H1 (cell line): ENCODE data around the gene CRHR1. TPM values are rescaled to one million over a fixed set of nuclear protein-coding genes. Genes with fewer than 3 reads are reported as not detected.

Source experiments
- CTCF ChIA-PET: fragments of 300-600 bp; sonication (Branson Sonifier 250); formaldehyde crosslinking; loops from one replicate; lab custom pipeline; 2021; ENCODE audit not compliant: partially characterized antibody; lab: Charles Lee
- POLR2A ChIA-PET: fragments of 300-600 bp; sonication (Branson Sonifier 250); formaldehyde crosslinking; loops from one replicate; lab custom pipeline; 2021; ENCODE audit warnings: inconsistent platforms; ENCODE audit not compliant: partially characterized antibody; lab: Charles Lee
- DNase-seq, 2 experiments: peaks; one replicate each; pipeline versions ENCODE4 v3.0.0 to v3.0.0-alpha.2; 2010 to 2022; ENCODE audit warnings: low spot score in 2 of 2, low read depth in 1 of 2, mixed read lengths in 1 of 2
- FAIRE-seq: peaks from 2 replicates; lab custom pipeline; 2011; peaks lifted over from hg19 to GRCh38; lab: Jason Lieb, UNC
- H2AFZ ChIP-seq: 2 replicates; pipeline ENCODE4 v1.8.1; 2012; ENCODE audit warnings: low read length, inconsistent platforms
- H2AK5ac ChIP-seq: 2 replicates; pipeline ENCODE4 v1.6.1; 2013; ENCODE audit warnings: low read depth, low read length
- H2BK120ac ChIP-seq: replicated peaks from 2 replicates; pipeline ENCODE3; 2013; ENCODE audit warnings: low read depth, low read length, inconsistent platforms
- H2BK12ac ChIP-seq: 2 replicates; pipeline ENCODE4 v1.6.1; 2013; ENCODE audit warnings: low read depth, low read length
- H2BK15ac ChIP-seq: 2 replicates; pipeline ENCODE4 v1.6.1; 2013; ENCODE audit warnings: low read length
- H2BK20ac ChIP-seq: 2 replicates; pipeline ENCODE4 v1.6.1; 2013; ENCODE audit warnings: low read length
- H2BK5ac ChIP-seq: 2 replicates; pipeline ENCODE4 v1.6.1; 2013; ENCODE audit warnings: low read depth, low read length
- H3K14ac ChIP-seq: 2 replicates; pipeline ENCODE4 v1.6.1; 2013; ENCODE audit warnings: inconsistent platforms; ENCODE audit not compliant: insufficient read length
- H3K18ac ChIP-seq: 2 replicates; pipeline ENCODE4 v1.6.1; 2013; ENCODE audit warnings: low read length; ENCODE audit errors: extremely low read depth
- H3K23ac ChIP-seq: 2 replicates; pipeline ENCODE4 v1.6.1; 2013; ENCODE audit warnings: inconsistent platforms; ENCODE audit not compliant: insufficient read length
- H3K23me2 ChIP-seq: 2 replicates; pipeline ENCODE4 v1.6.1; 2013; ENCODE audit warnings: low read depth, low read length
- H3K27ac ChIP-seq: 2 replicates; pipeline ENCODE4 v1.6.1; 2011; ENCODE audit warnings: low read depth, low read length, inconsistent platforms
- H3K27me3 ChIP-seq, 4 experiments: replicated peaks in 1 of 4; 1 replicate in 1 of 4; 2 replicates in 3 of 4; pipeline versions ENCODE4 v1.6.1 to v1.8.1; 2011 to 2013; ENCODE audit warnings: low read length in 3 of 4, mild to moderate bottlenecking in 3 of 4, inconsistent platforms in 2 of 4, mixed read lengths in 2 of 4, moderate library complexity in 1 of 4; ENCODE audit not compliant: control insufficient read depth in 3 of 4, insufficient read depth in 3 of 4; ENCODE audit errors: extremely low read depth in 1 of 4
- H3K36me3 ChIP-seq, 4 experiments: 2 replicates each; pipeline versions ENCODE4 v1.6.1 to v1.8.1; 2011 to 2013; ENCODE audit warnings: mild to moderate bottlenecking in 4 of 4, low read length in 3 of 4, moderate library complexity in 2 of 4, control low read depth in 1 of 4, inconsistent platforms in 1 of 4; ENCODE audit not compliant: insufficient read depth in 4 of 4, control insufficient read depth in 2 of 4
- H3K4ac ChIP-seq: replicated peaks from 2 replicates; pipeline ENCODE3; 2013; ENCODE audit warnings: low read length, low read depth, mixed read lengths, inconsistent platforms; ENCODE audit not compliant: insufficient read length
- H3K4me1 ChIP-seq, 4 experiments: replicated peaks in 1 of 4; 1 replicate in 1 of 4; 2 replicates in 3 of 4; pipeline versions ENCODE4 v1.6.1 to v1.8.1; 2011 to 2013; ENCODE audit warnings: low read length in 3 of 4, inconsistent platforms in 2 of 4, mixed read lengths in 1 of 4; ENCODE audit not compliant: insufficient read depth in 4 of 4, control insufficient read depth in 3 of 4
- H3K4me2 ChIP-seq, 2 experiments: 2 replicates each; pipeline versions ENCODE4 v1.6.1 to v1.8.1; 2011 to 2013; ENCODE audit warnings: low read depth in 2 of 2, low read length in 2 of 2, control low read depth in 1 of 2, inconsistent platforms in 1 of 2, mild to moderate bottlenecking in 1 of 2; ENCODE audit not compliant: insufficient read depth in 1 of 2
- H3K4me3 ChIP-seq, 4 experiments: fragments of 200-600, 300-600 bp in 1 of 4; sonication (generic), shearing (Covaris generic), sonication (Bioruptor Twin) in 1 of 4; 2 replicates each; pipeline versions ENCODE4 v1.5.1 to v1.8.1; 2011 to 2016; ENCODE audit warnings: low read length in 4 of 4, low read depth in 3 of 4, control low read depth in 2 of 4, inconsistent platforms in 2 of 4, mild to moderate bottlenecking in 2 of 4, mixed read lengths in 1 of 4, moderate library complexity in 1 of 4; ENCODE audit not compliant: insufficient read depth in 2 of 4; ENCODE audit errors: extremely low read depth in 1 of 4
- H3K56ac ChIP-seq: replicated peaks from 2 replicates; pipeline ENCODE3; 2013; ENCODE audit warnings: low read depth, mild to moderate bottlenecking, mixed read lengths, low read length, inconsistent platforms; ENCODE audit not compliant: insufficient read length
- H3K79me1 ChIP-seq: 2 replicates; pipeline ENCODE4 v1.6.1; 2013; ENCODE audit warnings: low read depth, low read length, control low read depth
- H3K79me2 ChIP-seq, 2 experiments: 2 replicates each; pipeline versions ENCODE4 v1.6.1 to v1.8.1; 2012 to 2013; ENCODE audit warnings: low read length in 2 of 2, mild to moderate bottlenecking in 2 of 2, inconsistent platforms in 1 of 2; ENCODE audit not compliant: insufficient read depth in 2 of 2, control insufficient read depth in 1 of 2
- H3K9ac ChIP-seq, 4 experiments: replicated peaks in 1 of 4; 1 replicate in 1 of 4; 2 replicates in 3 of 4; pipeline versions ENCODE4 v1.6.1 to v1.8.1; 2011 to 2013; ENCODE audit warnings: low read depth in 3 of 4, low read length in 3 of 4, control low read depth in 2 of 4, mild to moderate bottlenecking in 2 of 4, moderate library complexity in 2 of 4, inconsistent platforms in 1 of 4; ENCODE audit errors: extremely low read depth in 1 of 4
- H3K9me3 ChIP-seq, 2 experiments: 2 replicates each; pipeline versions ENCODE4 v1.6.1 to v1.8.1; 2012 to 2013; ENCODE audit warnings: mild to moderate bottlenecking in 2 of 2, moderate library complexity in 2 of 2, control low read depth in 1 of 2, inconsistent platforms in 1 of 2, low read depth in 1 of 2, low read length in 1 of 2, mixed read lengths in 1 of 2; ENCODE audit not compliant: insufficient read depth in 2 of 2
- H4K20me1 ChIP-seq, 2 experiments: replicated peaks in 1 of 2; 2 replicates each; pipeline versions ENCODE3 to v1.8.1; 2011 to 2013; ENCODE audit warnings: inconsistent platforms in 2 of 2, low read length in 2 of 2, mild to moderate bottlenecking in 1 of 2; ENCODE audit not compliant: insufficient read depth in 2 of 2, control insufficient read depth in 1 of 2
- H4K5ac ChIP-seq: 2 replicates; pipeline ENCODE4 v1.6.1; 2013; ENCODE audit warnings: low read length, low read depth, mixed read lengths, inconsistent platforms; ENCODE audit not compliant: insufficient read length
- H4K8ac ChIP-seq: 2 replicates; pipeline ENCODE4 v1.8.0; 2013; ENCODE audit warnings: mild to moderate bottlenecking, moderate library complexity, low read length, inconsistent platforms; ENCODE audit not compliant: insufficient read depth; ENCODE audit errors: extremely low read depth
- H4K91ac ChIP-seq: replicated peaks from 2 replicates; pipeline ENCODE3; 2013; ENCODE audit warnings: low read length, mixed read lengths, inconsistent platforms; ENCODE audit not compliant: insufficient read length
- NANOG ChIP-seq: IDR thresholded peaks from 2 replicates; pipeline ENCODE4 v1.6.1; 2011; ENCODE audit warnings: low read length, low read depth, mild to moderate bottlenecking, inconsistent platforms; ENCODE audit not compliant: insufficient read depth, poor library complexity, severe bottlenecking
- WGBS, 2 experiments: shearing (Covaris generic) in 1 of 2; methylation state at CpG; one replicate each; pipeline versions ENCODE4 v1.1.6 to v1.1.7; 2013 to 2015; ENCODE audit warnings: low lambda C conversion rate in 2 of 2, mixed read lengths in 2 of 2, inconsistent platforms in 1 of 2, low coverage in 1 of 2, missing lambda C conversion rate in 1 of 2; ENCODE audit not compliant: insufficient replicate concordance in 2 of 2, insufficient coverage in 1 of 2, insufficient read length in 1 of 2; ENCODE audit errors: extremely low coverage in 1 of 2, missing lambda C conversion rate in 1 of 2; 5-methylcytosine and 5-hydroxymethylcytosine counted together
- polyA plus RNA-seq, 7 experiments: library from polyadenylated mRNA; depleted of rRNA in 3 of 7; stranded (reverse) in 5 of 7; unstranded in 2 of 7; fragments of >200 nt in 5 of 7; fragments of 200-250 nt in 2 of 7; gene quantifications; 1 replicate in 5 of 7; 2 replicates in 1 of 7; 4 replicates in 1 of 7; pipeline versions ENCODE4 v1.2.1 to v1.2.3, GENCODE V29; 2011 to 2013; ENCODE audit warnings: missing spikeins in 2 of 7, mixed read lengths in 2 of 7
- total RNA-seq: library from RNA; stranded (reverse); fragmentation: NEBNext Ultra II Directional; extraction: Animal tissue kit (Norgen Biotek cat#: 25700); gene quantifications from 2 replicates; pipeline ENCODE4 v1.2.1, GENCODE V29; 2021

The CRHR1 gene
- total and polyA plus RNA-seq, 2 of the 8 experiments (the other 6 are each of a cell fraction or from before 2014, with no cell fraction given), result 0.56 to 1.7 TPM

DNA sequence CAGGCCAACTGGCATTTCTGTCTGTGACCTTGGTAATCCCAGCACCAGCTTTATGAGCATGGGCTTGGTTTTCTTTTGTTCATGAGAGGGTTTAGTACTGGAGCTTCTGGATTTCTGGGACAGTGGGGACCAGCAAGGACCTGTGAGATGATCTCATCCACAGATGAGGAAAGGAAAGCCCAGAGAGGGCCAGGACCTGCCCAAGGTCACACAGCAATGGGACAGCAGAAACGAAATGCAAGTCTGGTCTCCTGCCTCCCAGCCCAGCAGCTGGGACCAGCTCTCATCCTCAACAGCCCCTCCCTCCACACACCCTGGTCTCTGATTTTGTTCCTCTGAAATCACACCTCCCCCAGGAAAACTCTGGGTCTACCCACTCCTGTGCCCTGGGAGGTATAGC lies 67.8 kb downstream of the CRHR1 start:
- Histone ChIP-seq H3K79me1 (no peaks in the 10 kb centered on the region), H3K79me2 (no peaks in the 10 kb centered on the region), H2BK20ac (no peak overlapping the region), H3K9ac (no peak overlapping the region), H2BK15ac (no peak overlapping the region), H2AK5ac (no peak overlapping the region), H3K36me3 (no peaks in the 10 kb centered on the region), H2BK120ac (no peak overlapping the region), H3K27me3 (peaks cover 0 to 4% (median 0%) of the 10 kb centered on the region in 4 experiments; a peak in 2 of 7 replicates), H3K4me2 (no peak overlapping the region), H2BK12ac (no peak overlapping the region), H4K91ac (no peak overlapping the region), H4K20me1 (peaks cover 0 to 2% of the 10 kb centered on the region in 2 experiments), H3K56ac (no peak overlapping the region), H3K23me2 (no peaks in the 10 kb centered on the region), H3K23ac (no peak overlapping the region), H2AFZ (no peak overlapping the region), H4K8ac (no peak overlapping the region), H3K4me1 (0 out of 7 replicates have a peak, but pooled peaks cover 0 to 3% (median 0%) of the 10 kb centered on the region in 4 experiments), H3K14ac (no peak overlapping the region), H3K4me3 (no peak overlapping the region), H3K27ac (no peak overlapping the region), H3K18ac (no peak overlapping the region)
- POLR2A ChIA-PET, result interaction anchor here (1.1 kb wide), 1 partner anchor 56 kb away, joined by 3 read pairs; no protein-coding TSS in a partner anchor
- DNase-seq (no peak), FAIRE-seq (no peak)
- CTCF ChIA-PET, result interaction anchor here (0.6 to 8.1 kb wide), 49 partner anchors 8 to 456 kb away, joined by 3 to 137 read pairs (median 4); partner anchors contain the start of genes CRHR1 and SPPL2C
- WGBS, 2 experiments, result 80% methylated on average over 1 of the region's 1 CpG; no CpG with 5 or more reads in 1 of the 2 experiments
- TF ChIP-seq NANOG, result no peak
- TF ChIP-seq, all 59 proteins: peak for 0
- no peak overlapping the region for H3K4ac ChIP-seq
- H4K5ac ChIP-seq, result no peak overlapping the region
- H2BK5ac ChIP-seq, result no peak overlapping the region
- no peaks in the 10 kb centered on the region for H3K9me3 ChIP-seq
